GM18907 (cell line): Measurements from ENCODE around the gene TRPV5.

ENCODE experiments used
- ATAC-seq: cut with Tn5 transposase; IDR thresholded peaks from one replicate; pipeline ENCODE4 v1.9.1; 2021; ENCODE audit warnings: mild to moderate bottlenecking, moderate library complexity; ENCODE audit not compliant: unreplicated experiment

TRPV5 gene

GRCh38 chr7:142872106-142872675, 61.4 kb downstream of the TRPV5 start:
- no peak for ATAC-seq

DNA sequence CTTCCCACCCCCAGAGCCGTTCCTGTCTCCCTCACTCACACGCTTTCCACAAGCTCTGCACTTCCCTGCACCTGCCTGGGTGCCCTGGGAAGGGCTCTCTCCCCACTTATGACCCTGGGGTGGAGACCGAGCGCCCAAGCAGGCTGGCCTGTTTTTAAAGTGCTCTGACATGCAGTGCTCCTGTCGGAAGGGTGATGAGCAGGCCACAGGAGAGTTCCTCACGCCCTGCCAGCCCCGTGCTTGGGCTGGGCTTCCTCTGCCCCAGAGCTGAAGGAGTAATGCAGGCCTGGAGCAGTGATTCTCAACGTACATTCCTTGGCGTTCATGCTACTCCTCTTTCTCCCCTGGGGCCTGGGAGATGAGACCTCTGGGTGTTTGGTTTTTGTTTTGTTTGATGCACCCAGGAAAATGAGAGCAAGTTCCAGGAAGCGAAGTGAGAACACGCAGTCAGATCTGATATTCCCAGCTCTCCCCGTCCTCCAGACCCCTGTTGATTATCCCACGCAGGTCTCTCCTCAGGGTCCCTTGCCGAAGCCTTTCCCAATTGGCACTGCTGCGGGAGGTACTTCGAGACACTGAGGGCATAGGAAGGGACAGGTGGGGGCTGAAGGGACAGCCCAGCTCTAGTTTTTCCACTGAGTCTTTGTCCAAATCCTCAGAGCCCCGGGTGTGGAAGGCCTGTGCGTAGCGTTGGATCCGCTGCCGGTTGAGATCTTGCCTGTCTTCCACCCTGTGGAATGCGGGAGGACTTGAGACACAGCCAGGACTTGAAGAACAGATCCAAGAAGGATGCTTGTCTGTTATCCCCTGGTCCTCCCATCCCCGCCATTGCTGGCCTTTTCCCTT, 62.1 kb downstream of the TRPV5 start:
- ATAC-seq = no peak

DNA sequence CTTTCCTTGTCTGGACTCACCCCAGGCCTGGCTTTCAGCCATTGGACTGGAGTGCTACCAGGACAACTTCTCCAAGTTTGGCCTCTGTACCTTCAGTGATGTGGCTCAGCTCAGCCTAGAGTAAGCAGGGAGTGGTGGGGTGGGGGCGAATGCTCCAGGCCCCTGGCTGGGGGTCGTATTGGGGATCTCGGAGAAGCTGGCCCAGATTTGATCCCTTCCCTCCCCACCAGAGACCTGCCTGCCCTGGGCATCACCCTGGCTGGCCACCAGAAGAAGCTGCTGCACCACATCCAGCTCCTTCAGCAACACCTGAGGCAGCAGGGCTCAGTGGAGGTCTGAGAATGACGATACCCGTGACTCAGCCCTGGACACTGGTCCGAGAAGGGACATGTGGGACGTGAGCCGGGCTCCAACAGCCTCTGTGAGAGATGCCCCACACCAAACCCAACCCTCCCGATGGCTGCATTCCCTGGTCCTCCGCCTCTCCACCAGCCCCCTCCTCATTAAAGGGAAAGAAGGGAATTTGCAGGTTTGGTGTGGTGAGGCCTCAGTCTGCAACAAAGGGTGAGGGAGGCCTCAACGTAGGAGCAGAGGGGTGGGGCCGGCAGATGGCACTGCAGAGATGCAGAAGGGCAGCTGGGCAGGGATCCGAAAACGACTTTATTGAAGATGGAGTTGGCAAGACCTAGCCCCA, 62.8 kb downstream of the TRPV5 start:
- no peak for ATAC-seq

GRCh38 chr7:142870147-142870559, 63.4 kb downstream of the TRPV5 start:
- no peak for ATAC-seq

DNA sequence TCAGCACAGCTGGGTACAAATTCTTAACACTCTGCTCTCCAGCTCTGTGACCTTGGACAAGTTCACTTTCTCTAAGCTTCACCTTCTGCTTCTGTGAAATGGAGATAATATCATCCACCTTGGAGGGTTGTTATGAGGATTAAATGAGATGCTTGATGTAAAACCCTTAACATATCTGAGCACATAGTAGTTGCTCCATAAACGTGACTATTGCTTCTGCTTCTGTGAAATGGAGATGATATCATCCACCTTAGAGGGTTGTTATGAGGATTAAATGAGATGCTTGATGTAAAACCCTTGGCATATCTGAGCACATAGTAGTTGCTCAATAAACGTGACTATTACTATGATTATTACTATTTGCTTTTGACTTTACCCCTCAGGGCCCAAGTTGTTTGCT, 64.1 kb downstream of the TRPV5 start:
- no peak for ATAC-seq

DNA sequence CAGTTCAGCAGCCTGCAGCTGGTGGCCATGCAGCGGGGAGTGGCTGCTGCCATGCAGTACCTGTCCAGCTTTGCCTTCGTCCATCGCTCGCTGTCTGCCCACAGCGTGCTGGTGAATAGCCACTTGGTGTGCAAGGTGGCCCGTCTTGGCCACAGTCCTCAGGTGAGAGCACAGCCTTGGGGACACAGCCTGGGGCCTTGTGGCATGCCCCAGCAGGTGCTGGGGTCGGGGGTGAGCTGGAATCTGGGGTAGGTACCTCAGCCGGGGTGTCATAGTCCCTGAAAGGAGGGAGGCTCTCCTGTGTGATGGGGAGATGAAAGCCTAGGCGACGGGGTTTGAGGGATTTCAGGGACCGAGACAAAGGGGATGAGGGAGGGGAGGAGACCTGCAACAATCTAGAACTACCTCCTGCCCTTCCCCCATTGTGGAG, 64.5 kb downstream of the TRPV5 start:
- no peak for ATAC-seq

GRCh38 chr7:142868188-142868985, 65.2 kb downstream of the TRPV5 start:
- ATAC-seq = no peak

DNA sequence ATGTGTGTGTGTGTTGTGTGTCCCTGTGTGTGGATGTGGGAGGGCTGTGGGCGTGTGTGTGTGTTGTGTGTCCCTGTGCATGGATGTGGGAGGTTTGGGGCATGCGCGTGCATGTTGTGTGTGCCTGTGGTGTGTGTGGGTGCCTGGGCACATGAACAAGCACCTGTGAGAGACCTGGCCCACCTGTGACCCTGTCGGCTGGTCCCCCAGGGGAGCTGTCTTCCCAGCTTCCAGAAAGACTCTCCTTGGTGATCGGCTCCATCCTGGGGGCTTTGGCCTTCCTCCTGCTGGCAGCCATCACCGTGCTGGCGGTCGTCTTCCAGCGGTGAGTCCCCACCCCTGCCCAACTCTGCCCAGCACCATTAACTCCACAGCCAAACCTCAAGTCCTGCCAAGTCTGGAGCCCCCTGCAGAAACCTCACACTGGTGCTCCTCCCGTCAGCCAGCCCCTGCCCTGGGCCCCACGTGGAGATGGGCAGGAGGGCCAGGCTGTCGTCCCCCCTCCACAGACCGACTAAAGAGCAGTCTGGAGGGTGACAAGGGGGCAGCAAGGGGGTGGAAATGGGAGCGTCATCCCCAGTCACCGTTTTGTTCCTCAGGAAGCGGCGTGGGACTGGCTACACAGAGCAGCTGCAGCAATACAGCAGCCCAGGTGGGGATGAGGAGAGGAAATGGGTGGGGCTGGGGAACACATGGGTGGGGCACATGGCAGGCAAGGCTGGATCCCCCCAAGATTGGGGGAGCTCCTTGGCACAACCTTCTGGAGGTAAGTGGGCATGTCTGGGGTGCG, 66.0 kb downstream of the TRPV5 start:
- ATAC-seq = no peak

DNA sequence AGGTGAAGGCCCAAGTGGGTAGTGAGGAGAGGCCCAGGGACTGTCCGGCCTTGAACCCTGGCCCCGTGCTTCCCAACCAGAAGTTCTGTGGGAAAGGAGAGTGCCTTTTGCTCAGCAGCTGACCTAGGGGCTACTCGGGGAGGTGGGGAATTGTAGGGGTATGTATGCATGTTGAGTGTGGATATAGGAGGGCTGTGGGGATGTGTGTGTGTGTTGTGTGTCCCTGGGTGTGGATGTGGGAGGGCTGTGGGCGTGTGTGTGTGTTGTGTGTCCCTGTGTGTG, 66.5 kb downstream of the TRPV5 start:
- ATAC-seq = no peak

DNA sequence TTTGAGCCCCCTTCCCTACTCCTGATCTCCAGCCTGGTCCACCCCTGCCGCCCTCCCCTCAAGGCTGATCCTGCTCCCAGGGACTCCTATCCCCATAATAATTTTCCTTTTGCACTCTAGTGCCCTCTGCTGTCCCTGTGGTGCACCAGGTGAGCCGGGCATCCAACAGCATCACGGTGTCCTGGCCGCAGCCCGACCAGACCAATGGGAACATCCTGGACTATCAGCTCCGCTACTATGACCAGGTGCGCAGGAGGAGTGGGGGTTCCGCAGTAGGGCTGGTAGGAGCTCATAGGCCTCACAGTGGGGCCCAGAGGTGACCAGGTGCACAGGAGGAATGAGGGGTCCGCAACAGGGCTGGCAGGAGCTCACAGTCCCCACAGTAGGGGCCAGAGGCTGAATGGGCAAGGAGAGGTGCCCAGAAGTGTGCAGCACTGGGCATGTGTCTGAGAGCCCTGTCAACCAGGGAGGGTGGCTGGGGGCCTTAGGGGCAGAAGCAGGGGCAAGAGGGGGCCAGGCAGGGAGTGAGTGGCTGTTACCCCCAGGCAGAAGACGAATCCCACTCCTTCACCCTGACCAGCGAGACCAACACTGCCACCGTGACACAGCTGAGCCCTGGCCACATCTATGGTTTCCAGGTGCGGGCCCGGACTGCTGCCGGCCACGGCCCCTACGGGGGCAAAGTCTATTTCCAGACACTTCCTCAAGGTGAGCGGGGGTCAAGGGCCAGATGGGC, 67.0 kb downstream of the TRPV5 start:
- no peak for ATAC-seq

GRCh38 chr7:142865766-142866165, 67.8 kb downstream of the TRPV5 start:
- no peak for ATAC-seq

DNA sequence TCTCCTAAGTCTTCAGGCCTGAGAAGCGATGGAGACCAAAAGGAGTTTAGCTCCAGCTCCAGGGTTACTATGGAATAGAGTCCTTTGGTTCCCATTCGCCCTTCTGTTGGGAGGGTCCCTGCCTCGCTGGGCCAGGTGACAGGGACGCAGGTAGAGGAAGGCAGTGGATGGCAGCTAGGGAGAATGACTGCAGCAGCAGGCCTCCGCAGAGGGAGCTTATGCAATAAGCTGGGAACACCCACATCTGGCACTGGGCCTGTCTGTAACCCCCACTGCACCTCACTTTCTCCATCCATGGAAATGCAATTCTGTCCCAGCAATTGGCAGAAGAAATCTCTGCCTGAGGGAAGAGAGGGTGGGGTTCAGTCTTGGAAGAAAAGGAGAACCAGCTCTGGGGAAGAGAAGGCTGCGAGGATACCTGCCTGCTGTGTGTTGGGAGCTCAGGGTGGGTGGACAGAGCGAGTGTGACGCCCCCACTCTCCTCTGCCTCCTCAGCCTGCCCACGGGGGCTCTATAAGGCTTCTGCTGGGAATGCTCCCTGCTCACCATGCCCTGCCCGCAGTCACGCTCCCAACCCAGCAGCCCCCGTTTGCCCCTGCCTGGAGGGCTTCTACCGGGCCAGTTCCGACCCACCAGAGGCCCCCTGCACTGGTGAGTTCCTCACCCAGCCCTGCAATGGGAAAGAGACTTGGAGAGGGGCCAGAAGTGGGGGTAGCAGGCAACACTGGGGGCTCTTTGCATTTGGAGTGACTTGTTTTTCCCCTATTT, 68.4 kb downstream of the TRPV5 start:
- ATAC-seq = no peak

- ATAC-seq = no peak
Observed at GRCh38 chr7:142863891-142864685, 69.5 kb downstream of the TRPV5 start.

DNA sequence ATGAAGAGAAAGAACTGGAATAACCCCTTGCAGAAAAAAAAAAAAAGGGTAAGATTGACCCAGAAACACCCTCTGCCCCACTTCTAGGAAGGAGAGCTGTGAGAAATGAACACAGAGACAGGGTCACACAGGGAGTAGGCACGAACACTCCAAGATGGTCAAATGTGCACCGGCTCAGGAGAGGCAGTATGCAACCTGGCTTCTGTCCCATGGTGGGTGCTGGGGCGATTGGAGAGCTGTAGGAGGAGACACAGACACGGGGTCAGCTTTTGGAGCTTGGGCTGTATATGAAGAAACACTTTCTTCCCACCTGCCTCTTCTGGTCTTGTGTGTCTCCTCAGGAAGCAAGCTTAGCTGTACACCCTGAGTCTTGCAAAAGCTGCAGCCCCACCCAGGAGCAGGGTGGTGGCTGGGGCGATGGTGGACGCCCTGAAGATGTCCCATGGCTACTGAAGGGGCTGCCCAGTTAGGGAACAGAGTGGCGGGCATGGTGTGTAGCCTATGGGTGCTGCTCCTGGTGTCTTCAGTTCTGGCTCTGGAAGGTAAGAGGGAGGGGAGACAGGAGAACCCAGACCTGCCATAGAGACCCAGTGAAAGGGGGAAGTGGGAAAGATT, 70.7 kb downstream of the TRPV5 start:
- no peak for ATAC-seq

DNA sequence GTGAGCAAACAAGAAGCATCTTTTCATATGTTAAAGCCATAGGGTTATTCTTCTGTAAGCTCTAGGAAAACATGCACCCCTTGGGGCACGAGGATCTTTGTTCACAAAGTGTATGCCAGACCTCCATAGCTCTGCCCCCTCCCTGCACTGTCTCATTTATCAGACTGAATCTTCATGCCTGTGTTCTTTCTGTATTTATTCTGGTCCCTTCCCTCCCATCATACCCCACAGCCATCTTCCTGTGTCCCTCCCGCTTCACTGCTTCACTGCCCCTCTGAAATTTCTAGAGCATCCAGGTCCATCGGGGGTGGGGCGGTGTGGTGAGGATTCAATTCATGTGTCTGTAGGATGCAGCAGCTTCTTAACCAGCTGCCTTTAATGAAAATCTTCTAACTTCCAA, 71.2 kb downstream of the TRPV5 start:
- ATAC-seq = no peak

- no peak for ATAC-seq
Observed at GRCh38 chr7:142860968-142861367, 72.6 kb downstream of the TRPV5 start.

- ATAC-seq = no peak
Observed at GRCh38 chr7:142859829-142860228, 73.7 kb downstream of the TRPV5 start.

GRCh38 chr7:142859411-142859810, 74.1 kb downstream of the TRPV5 start:
- no peak for ATAC-seq
